Osteocyte (in vitro differentiated cells): ENCODE measurements around the gene SINHCAF. TPM values are rescaled to one million over a fixed set of nuclear protein-coding genes. Genes with fewer than 3 reads are reported as not detected.

ENCODE experiments used
- DNase-seq: peaks from one replicate; pipeline ENCODE4 v3.0.0; 2021; ENCODE audit warnings: mixed read lengths; ENCODE audit not compliant: unreplicated experiment; ENCODE audit errors: extremely low spot score
- H3K27ac Mint-ChIP-seq: one replicate; pipeline ENCODE4 v1.8.0; 2021; ENCODE audit warnings: mild to moderate bottlenecking, mixed read lengths; ENCODE audit not compliant: unreplicated experiment
- H3K27me3 Mint-ChIP-seq: one replicate; pipeline ENCODE4 v1.8.0; 2021; ENCODE audit warnings: mixed read lengths; ENCODE audit not compliant: unreplicated experiment
- H3K36me3 Mint-ChIP-seq: one replicate; pipeline ENCODE4 v1.8.0; 2021; ENCODE audit warnings: mixed read lengths; ENCODE audit not compliant: unreplicated experiment
- H3K4me1 Mint-ChIP-seq: one replicate; pipeline ENCODE4 v1.8.0; 2021; ENCODE audit warnings: mixed read lengths; ENCODE audit not compliant: unreplicated experiment
- H3K4me3 Mint-ChIP-seq: one replicate; pipeline ENCODE4 v1.8.0; 2021; ENCODE audit warnings: mild to moderate bottlenecking, moderate library complexity, mixed read lengths; ENCODE audit not compliant: unreplicated experiment
- H3K9me3 Mint-ChIP-seq: one replicate; pipeline ENCODE4 v1.8.0; 2021; ENCODE audit warnings: mixed read lengths; ENCODE audit not compliant: unreplicated experiment
- CTCF ChIP-seq: fragments of 200-600 bp; sonication (generic); IDR thresholded peaks from 2 replicates; pipeline ENCODE4 v1.5.0; 2021; ENCODE audit warnings: antibody characterized with exemption, mild to moderate bottlenecking, moderate library complexity
- total RNA-seq: library from RNA; stranded (reverse); gene quantifications from 2 replicates; pipeline ENCODE4 v1.2.1, GENCODE V29; 2021

The SINHCAF gene
- total RNA-seq, 1 donor from 2014 or later, result 41.1 TPM

GRCh38 chr12:31323391-31324115, 2.4 kb downstream of the SINHCAF start:
- no peak for TF ChIP-seq CTCF
- H3K27me3 Mint-ChIP-seq, result no peaks in the 10 kb centered on the region
- peaks cover 38% of the 10 kb centered on the region for H3K4me1 Mint-ChIP-seq
- peak overlapping the region; percentile 96 for H3K4me3 Mint-ChIP-seq
- peak overlapping the region; percentile 85 for H3K27ac Mint-ChIP-seq
- H3K36me3 Mint-ChIP-seq, result no peaks in the 10 kb centered on the region
- no peaks in the 10 kb centered on the region for H3K9me3 Mint-ChIP-seq
- peak; percentile 84 for DNase-seq

- Mint-ChIP-seq H3K36me3 (no peaks in the 10 kb centered on the region), H3K4me3 (peak overlapping the region; percentile 96), H3K27me3 (no peaks in the 10 kb centered on the region), H3K4me1 (peaks cover 45% of the 10 kb centered on the region), H3K9me3 (no peaks in the 10 kb centered on the region), H3K27ac (peak overlapping the region; percentile 85)
- no peak for DNase-seq
- no peak for TF ChIP-seq CTCF
Measured at GRCh38 chr12:31322801-31323207, 3.1 kb downstream of the SINHCAF start.

GRCh38 chr12:31321897-31322228, 4.1 kb downstream of the SINHCAF start:
- no peaks in the 10 kb centered on the region for H3K9me3 Mint-ChIP-seq
- peak overlapping the region; percentile 42 for H3K27ac Mint-ChIP-seq
- H3K4me1 Mint-ChIP-seq, result peaks cover 55% of the 10 kb centered on the region
- TF ChIP-seq CTCF, result no peak
- H3K27me3 Mint-ChIP-seq, result no peaks in the 10 kb centered on the region
- H3K4me3 Mint-ChIP-seq, result no peak overlapping the region
- no peak for DNase-seq
- no peaks in the 10 kb centered on the region for H3K36me3 Mint-ChIP-seq

- DNase-seq, result no peak
- no peak for TF ChIP-seq CTCF
- H3K4me3 Mint-ChIP-seq, result no peak overlapping the region
- H3K27me3 Mint-ChIP-seq, result no peaks in the 10 kb centered on the region
- peak overlapping the region; percentile 25 for H3K27ac Mint-ChIP-seq
- H3K9me3 Mint-ChIP-seq, result no peaks in the 10 kb centered on the region
- H3K4me1 Mint-ChIP-seq, result peaks cover 54% of the 10 kb centered on the region
- H3K36me3 Mint-ChIP-seq, result no peaks in the 10 kb centered on the region
Measured at GRCh38 chr12:31321186-31321896, 4.6 kb downstream of the SINHCAF start.

- Mint-ChIP-seq H3K4me1 (peaks cover 50% of the 10 kb centered on the region), H3K27me3 (no peaks in the 10 kb centered on the region)
Measured at GRCh38 chr12:31318657-31319269, 7.2 kb downstream of the SINHCAF start.

More at GRCh38 chr12:31318657-31319269, 7.2 kb downstream of the SINHCAF start:
- no peaks in the 10 kb centered on the region for H3K36me3 Mint-ChIP-seq
- H3K4me3 Mint-ChIP-seq, result no peak overlapping the region
- no peaks in the 10 kb centered on the region for H3K9me3 Mint-ChIP-seq
- H3K27ac Mint-ChIP-seq, result peak overlapping the region; percentile 81
- no peak for TF ChIP-seq CTCF
- no peak for DNase-seq
